CD4-positive, alpha-beta T cell (primary cell): ENCODE measurements around the gene FGG. TPM values are rescaled to one million over a fixed set of nuclear protein-coding genes. Genes with fewer than 3 reads are reported as not detected.

Experiments used
- ATAC-seq: fragments of 200-7000 bp; cut with Tn5 transposase; one replicate; pipeline ENCODE4 v1.10.0; 2022; ENCODE audit warnings: mild to moderate bottlenecking; ENCODE audit not compliant: poor library complexity
- CTCF ChIA-PET: fragments of 350-600 bp; sonication (Branson Sonifier 250); formaldehyde crosslinking; loops from one replicate; lab custom pipeline; 2021; ENCODE audit warnings: antibody characterized with exemption, inconsistent platforms; lab: Charles Lee
- POLR2A ChIA-PET: fragments of 350-600 bp; sonication (Branson Sonifier 250); formaldehyde crosslinking; loops from one replicate; lab custom pipeline; 2021; ENCODE audit warnings: antibody characterized with exemption, inconsistent platforms; lab: Charles Lee
- DNase-seq, 14 experiments: peaks; one replicate each; pipeline ENCODE4 v3.0.0-alpha.2; 2013 to 2020; ENCODE audit warnings: mixed read lengths in 2 of 14
- H3K27ac ChIP-seq, 2 donors: one replicate each; pipeline versions ENCODE4 v1.5.1 to v1.7.0; 2013; ENCODE audit warnings: low read length in 2 of 2, low read depth in 1 of 2, mild to moderate bottlenecking in 1 of 2
- H3K27me3 ChIP-seq, 2 experiments: 1 replicate in 1 of 2; 2 replicates in 1 of 2; pipeline versions ENCODE4 v1.6.1 to v1.7.0; 2013; ENCODE audit warnings: low read length in 2 of 2, control low read depth in 1 of 2, mild to moderate bottlenecking in 1 of 2, moderate library complexity in 1 of 2; ENCODE audit not compliant: insufficient read depth in 2 of 2, control insufficient read depth in 1 of 2
- H3K36me3 ChIP-seq: one replicate; pipeline ENCODE4 v1.6.1; 2013; ENCODE audit warnings: low read length, control low read depth; ENCODE audit not compliant: insufficient read depth
- H3K4me1 ChIP-seq: one replicate; pipeline ENCODE4 v1.6.1; 2013; ENCODE audit warnings: low read length, control low read depth; ENCODE audit not compliant: insufficient read depth
- H3K4me3 ChIP-seq: one replicate; pipeline ENCODE4 v1.5.1; 2013; ENCODE audit warnings: mild to moderate bottlenecking, low read length, moderate library complexity
- H3K9me3 ChIP-seq, 2 experiments: 1 replicate in 1 of 2; 2 replicates in 1 of 2; pipeline versions ENCODE4 v1.6.1 to v1.7.0; 2013; ENCODE audit warnings: low read length in 2 of 2, mild to moderate bottlenecking in 2 of 2, control low read depth in 1 of 2, moderate library complexity in 1 of 2; ENCODE audit not compliant: control insufficient read depth in 1 of 2, insufficient read depth in 1 of 2
- H3K27ac Mint-ChIP-seq: one replicate; pipeline ENCODE4 v1.8.0; 2020; ENCODE audit warnings: mixed read lengths
- H3K27me3 Mint-ChIP-seq: one replicate; pipeline ENCODE4 v1.8.0; 2021; ENCODE audit warnings: mixed read lengths
- H3K36me3 Mint-ChIP-seq: one replicate; pipeline ENCODE4 v1.8.0; 2021; ENCODE audit warnings: low read depth, mixed read lengths
- H3K4me1 Mint-ChIP-seq: one replicate; pipeline ENCODE4 v1.8.0; 2021; ENCODE audit warnings: low read depth, mixed read lengths
- H3K4me3 Mint-ChIP-seq: one replicate; pipeline ENCODE4 v1.8.0; 2020; ENCODE audit warnings: mild to moderate bottlenecking, mixed read lengths
- H3K9me3 Mint-ChIP-seq: one replicate; pipeline ENCODE4 v1.8.0; 2020; ENCODE audit warnings: mixed read lengths
- intact Hi-C, 2 experiments: fragments of 100-400 bp; cut with DNase I in 1 of 2; cut with micrococcal nuclease in 1 of 2; formaldehyde crosslinking; loops; one replicate each; pipeline versions ENCODE4 v1.15.1 to v1.9.0; 2023 to 2025; cut with DNase I, micrococcal nuclease
- total RNA-seq, 174 experiments: library from RNA in 2 of 174; stranded (reverse) in 2 of 174; gene quantifications; one replicate each; pipeline ENCODE4 v1.2.3 and lab custom pipeline; 2021 to 2026
- TF ChIP-seq, protein P1 (sequence below): fragments of 200-600 bp; IDR thresholded peaks from one replicate; pipeline ENCODE4 v1.8.0; 2022; ENCODE audit warnings: antibody characterized with exemption, mild to moderate bottlenecking

FGG gene
- total RNA-seq, 2 experiments from 2014 or later = not detected

DNA sequence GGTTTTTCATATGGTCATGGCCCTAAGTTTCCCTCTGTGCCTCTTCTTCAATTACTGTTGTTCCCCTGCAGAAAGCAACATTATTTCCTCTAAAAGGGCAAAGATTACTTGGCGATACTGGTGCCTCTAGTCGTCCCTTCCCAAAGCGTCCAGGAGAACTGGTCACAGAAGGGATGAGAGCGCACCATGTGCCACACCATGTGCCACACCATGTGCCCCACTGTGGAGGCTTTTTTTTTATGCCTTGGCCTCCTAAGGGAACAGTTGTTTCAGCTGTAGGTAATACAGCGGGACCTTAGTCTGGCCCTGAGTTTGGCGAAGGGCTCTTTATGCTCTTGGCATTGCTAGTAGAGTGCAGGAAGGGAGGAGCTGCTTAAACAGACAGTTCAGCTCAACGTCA, 11.5 kb upstream of the FGG start:
- CTCF ChIA-PET = interaction anchor here (1.0 kb wide), 1 partner anchor 72 kb away, joined by 3 read pairs; no protein-coding TSS in a partner anchor
- Histone ChIP-seq H3K4me1 (peaks cover 12% of the 10 kb centered on the region), H3K4me3 (no peak overlapping the region), H3K9me3 (peaks cover 0 to 6% of the 10 kb centered on the region in 2 experiments), H3K27ac (no peak overlapping the region), H3K36me3 (no peaks in the 10 kb centered on the region), H3K27me3 (peaks cover 15 to 25% of the 10 kb centered on the region in 2 experiments)
- no peaks in the 10 kb centered on the region for H3K36me3 Mint-ChIP-seq
- POLR2A ChIA-PET = no interaction called here
- H3K27ac Mint-ChIP-seq = no peak overlapping the region
- TF ChIP-seq, protein P1, sequence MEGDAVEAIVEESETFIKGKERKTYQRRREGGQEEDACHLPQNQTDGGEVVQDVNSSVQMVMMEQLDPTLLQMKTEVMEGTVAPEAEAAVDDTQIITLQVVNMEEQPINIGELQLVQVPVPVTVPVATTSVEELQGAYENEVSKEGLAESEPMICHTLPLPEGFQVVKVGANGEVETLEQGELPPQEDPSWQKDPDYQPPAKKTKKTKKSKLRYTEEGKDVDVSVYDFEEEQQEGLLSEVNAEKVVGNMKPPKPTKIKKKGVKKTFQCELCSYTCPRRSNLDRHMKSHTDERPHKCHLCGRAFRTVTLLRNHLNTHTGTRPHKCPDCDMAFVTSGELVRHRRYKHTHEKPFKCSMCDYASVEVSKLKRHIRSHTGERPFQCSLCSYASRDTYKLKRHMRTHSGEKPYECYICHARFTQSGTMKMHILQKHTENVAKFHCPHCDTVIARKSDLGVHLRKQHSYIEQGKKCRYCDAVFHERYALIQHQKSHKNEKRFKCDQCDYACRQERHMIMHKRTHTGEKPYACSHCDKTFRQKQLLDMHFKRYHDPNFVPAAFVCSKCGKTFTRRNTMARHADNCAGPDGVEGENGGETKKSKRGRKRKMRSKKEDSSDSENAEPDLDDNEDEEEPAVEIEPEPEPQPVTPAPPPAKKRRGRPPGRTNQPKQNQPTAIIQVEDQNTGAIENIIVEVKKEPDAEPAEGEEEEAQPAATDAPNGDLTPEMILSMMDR = no peak
- no peak for ATAC-seq
- H3K4me1 Mint-ChIP-seq = no peaks in the 10 kb centered on the region
- H3K4me3 Mint-ChIP-seq = no peak overlapping the region
- DNase-seq = no peak
- intact Hi-C loops = loop anchor here in 1 of 2 experiments (10.0 kb wide), 1 partner anchor 839 kb away; the partner anchor contains the start of gene SFRP2
- no peaks in the 10 kb centered on the region for H3K9me3 Mint-ChIP-seq
- H3K27me3 Mint-ChIP-seq = peaks cover 30% of the 10 kb centered on the region

GRCh38 chr4:154623436-154623835, 11.0 kb upstream of the FGG start:
- intact Hi-C loops = loop anchor here in 1 of 2 experiments (10.0 kb wide), 1 partner anchor 839 kb away; the partner anchor contains the start of gene SFRP2
- H3K27me3 ChIP-seq = peaks cover 15 to 22% of the 10 kb centered on the region in 2 experiments

GRCh38 chr4:154622598-154622997, 10.1 kb upstream of the FGG start:
- H3K27me3 ChIP-seq = peaks cover 14 to 15% of the 10 kb centered on the region in 2 experiments
- H3K4me1 Mint-ChIP-seq = no peaks in the 10 kb centered on the region
- H3K27me3 Mint-ChIP-seq = peaks cover 35% of the 10 kb centered on the region
- intact Hi-C loops = loop anchor here (1.0 to 10.0 kb wide), 2 partner anchors 70 to 838 kb away; partner anchors contain the start of gene SFRP2 (in 1 of the 2)
- ATAC-seq (peak; percentile 63), DNase-seq (peak in 4 of 14 experiments; percentile 9 to 61 (median 52))
- peaks cover 0 to 6% of the 10 kb centered on the region in 2 experiments for H3K9me3 ChIP-seq
- ChIA-PET POLR2A (no interaction called here), CTCF (no interaction called here)
- no peaks in the 10 kb centered on the region for H3K9me3 Mint-ChIP-seq
- TF ChIP-seq, protein P1 = peak; percentile 49
- H3K36me3 ChIP-seq = no peaks in the 10 kb centered on the region
- peaks cover 12% of the 10 kb centered on the region for H3K4me1 ChIP-seq
- no peak overlapping the region for H3K27ac Mint-ChIP-seq
- H3K4me3 ChIP-seq = no peak overlapping the region
- H3K36me3 Mint-ChIP-seq = no peaks in the 10 kb centered on the region
- H3K27ac ChIP-seq = no peak overlapping the region
- H3K4me3 Mint-ChIP-seq = no peak overlapping the region

More at GRCh38 chr4:154623436-154623835, 11.0 kb upstream of the FGG start:
- ChIA-PET POLR2A (no interaction called here), CTCF (interaction anchor here (1.0 kb wide), 1 partner anchor 71 kb away, joined by 3 read pairs; no protein-coding TSS in a partner anchor)
- no peak overlapping the region for H3K4me3 Mint-ChIP-seq
- Histone ChIP-seq H3K4me3 (no peak overlapping the region), H3K36me3 (no peaks in the 10 kb centered on the region), H3K4me1 (peaks cover 12% of the 10 kb centered on the region), H3K9me3 (peaks cover 0 to 6% of the 10 kb centered on the region in 2 experiments), H3K27ac (no peak overlapping the region)
- H3K9me3 Mint-ChIP-seq = no peaks in the 10 kb centered on the region
- H3K27me3 Mint-ChIP-seq = peaks cover 34% of the 10 kb centered on the region
- H3K4me1 Mint-ChIP-seq = no peaks in the 10 kb centered on the region
- DNase-seq (no peak), ATAC-seq (no peak)
- TF ChIP-seq, protein P1 = no peak
- no peak overlapping the region for H3K27ac Mint-ChIP-seq
- H3K36me3 Mint-ChIP-seq = no peaks in the 10 kb centered on the region
